ENCODE results near the gene E4F1.

DNA sequence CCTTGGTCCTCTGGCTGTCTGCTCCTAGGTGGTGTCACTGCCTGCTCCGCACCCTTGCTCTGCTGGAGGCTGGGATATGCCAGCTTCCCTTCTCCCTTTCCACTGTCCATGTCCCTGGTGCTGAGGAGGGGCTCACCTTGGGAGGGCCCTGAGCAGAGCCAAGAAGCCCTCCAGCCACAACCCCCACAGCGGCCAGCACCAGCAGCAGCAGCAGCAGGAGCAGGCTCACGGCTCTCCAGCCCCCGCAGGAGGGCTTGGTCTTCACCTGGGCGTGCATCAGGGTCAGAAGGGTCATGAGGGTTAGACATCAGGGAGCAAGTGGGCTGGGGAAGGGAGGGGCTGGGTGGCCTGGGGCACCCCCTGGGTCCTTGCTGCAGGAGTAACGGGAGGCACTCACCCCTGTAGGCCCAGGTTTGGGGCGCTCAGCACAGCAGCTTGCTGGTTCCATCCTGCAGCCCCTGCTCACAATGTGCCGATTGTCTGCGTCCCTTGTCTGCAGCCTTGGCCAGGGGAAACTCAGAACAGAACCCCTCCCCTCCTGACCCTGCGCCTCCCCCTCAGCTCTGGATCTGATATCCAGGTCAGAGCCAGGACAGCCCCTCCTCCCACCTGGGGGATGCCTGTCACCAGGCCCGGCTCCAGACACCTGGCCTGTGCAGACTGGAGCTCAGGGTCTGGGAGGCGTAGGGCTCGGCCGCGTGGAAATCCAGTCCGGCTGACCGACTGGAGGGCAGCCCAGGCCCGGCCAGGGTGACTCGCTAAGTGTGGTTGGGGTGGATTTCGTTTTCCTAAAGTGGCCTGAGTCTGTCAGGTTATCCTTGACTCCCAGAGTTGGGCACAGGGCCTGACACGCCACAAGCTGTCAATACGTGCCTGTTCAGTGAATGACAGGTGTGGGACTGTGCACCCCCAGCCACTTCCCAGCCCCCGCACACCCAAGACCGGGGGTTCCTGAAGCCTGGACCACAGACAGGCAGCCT is 12.7 kb upstream of the E4F1 start, which contains the start of gene BRICD5:
- no peak for TF ChIP-seq ESRRG (CRISPR knock-in tag; IDR thresholded peaks at IDR 0.05)
- TF ChIP-seq, protein P1, sequence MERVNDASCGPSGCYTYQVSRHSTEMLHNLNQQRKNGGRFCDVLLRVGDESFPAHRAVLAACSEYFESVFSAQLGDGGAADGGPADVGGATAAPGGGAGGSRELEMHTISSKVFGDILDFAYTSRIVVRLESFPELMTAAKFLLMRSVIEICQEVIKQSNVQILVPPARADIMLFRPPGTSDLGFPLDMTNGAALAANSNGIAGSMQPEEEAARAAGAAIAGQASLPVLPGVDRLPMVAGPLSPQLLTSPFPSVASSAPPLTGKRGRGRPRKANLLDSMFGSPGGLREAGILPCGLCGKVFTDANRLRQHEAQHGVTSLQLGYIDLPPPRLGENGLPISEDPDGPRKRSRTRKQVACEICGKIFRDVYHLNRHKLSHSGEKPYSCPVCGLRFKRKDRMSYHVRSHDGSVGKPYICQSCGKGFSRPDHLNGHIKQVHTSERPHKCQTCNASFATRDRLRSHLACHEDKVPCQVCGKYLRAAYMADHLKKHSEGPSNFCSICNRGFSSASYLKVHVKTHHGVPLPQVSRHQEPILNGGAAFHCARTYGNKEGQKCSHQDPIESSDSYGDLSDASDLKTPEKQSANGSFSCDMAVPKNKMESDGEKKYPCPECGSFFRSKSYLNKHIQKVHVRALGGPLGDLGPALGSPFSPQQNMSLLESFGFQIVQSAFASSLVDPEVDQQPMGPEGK (CRISPR knock-in tag; IDR thresholded peaks at IDR 0.05; ENCODE audit: borderline replicate concordance), result no peak
- no peak for TF ChIP-seq TOX (CRISPR knock-in tag; IDR thresholded peaks at IDR 0.05; ENCODE audit: borderline replicate concordance)
- no peak for TF ChIP-seq SNAI2 (CRISPR knock-in tag; IDR thresholded peaks at IDR 0.05)
- no peak for TF ChIP-seq ZFP3 (CRISPR knock-in tag; IDR thresholded peaks at IDR 0.05)
- TF ChIP-seq PPARA (CRISPR knock-in tag; IDR thresholded peaks at IDR 0.05; ENCODE audit: borderline replicate concordance), result no peak
- no peak for TF ChIP-seq ZFP30 (CRISPR knock-in tag; IDR thresholded peaks at IDR 0.05)
- TF ChIP-seq, protein P2, sequence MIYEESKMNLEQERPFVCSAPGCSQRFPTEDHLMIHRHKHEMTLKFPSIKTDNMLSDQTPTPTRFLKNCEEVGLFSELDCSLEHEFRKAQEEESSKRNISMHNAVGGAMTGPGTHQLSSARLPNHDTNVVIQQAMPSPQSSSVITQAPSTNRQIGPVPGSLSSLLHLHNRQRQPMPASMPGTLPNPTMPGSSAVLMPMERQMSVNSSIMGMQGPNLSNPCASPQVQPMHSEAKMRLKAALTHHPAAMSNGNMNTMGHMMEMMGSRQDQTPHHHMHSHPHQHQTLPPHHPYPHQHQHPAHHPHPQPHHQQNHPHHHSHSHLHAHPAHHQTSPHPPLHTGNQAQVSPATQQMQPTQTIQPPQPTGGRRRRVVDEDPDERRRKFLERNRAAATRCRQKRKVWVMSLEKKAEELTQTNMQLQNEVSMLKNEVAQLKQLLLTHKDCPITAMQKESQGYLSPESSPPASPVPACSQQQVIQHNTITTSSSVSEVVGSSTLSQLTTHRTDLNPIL (CRISPR knock-in tag; IDR thresholded peaks at IDR 0.05; ENCODE audit: low read depth), result no peak
- TF ChIP-seq ARNTL (CRISPR knock-in tag; IDR thresholded peaks at IDR 0.05; ENCODE audit: borderline replicate concordance, low read depth), result no peak
- TF ChIP-seq, protein P3, sequence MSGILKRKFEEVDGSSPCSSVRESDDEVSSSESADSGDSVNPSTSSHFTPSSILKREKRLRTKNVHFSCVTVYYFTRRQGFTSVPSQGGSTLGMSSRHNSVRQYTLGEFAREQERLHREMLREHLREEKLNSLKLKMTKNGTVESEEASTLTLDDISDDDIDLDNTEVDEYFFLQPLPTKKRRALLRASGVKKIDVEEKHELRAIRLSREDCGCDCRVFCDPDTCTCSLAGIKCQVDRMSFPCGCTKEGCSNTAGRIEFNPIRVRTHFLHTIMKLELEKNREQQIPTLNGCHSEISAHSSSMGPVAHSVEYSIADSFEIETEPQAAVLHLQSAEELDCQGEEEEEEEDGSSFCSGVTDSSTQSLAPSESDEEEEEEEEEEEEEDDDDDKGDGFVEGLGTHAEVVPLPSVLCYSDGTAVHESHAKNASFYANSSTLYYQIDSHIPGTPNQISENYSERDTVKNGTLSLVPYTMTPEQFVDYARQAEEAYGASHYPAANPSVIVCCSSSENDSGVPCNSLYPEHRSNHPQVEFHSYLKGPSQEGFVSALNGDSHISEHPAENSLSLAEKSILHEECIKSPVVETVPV (CRISPR knock-in tag; IDR thresholded peaks at IDR 0.05), result no peak
- TF ChIP-seq, protein P4, sequence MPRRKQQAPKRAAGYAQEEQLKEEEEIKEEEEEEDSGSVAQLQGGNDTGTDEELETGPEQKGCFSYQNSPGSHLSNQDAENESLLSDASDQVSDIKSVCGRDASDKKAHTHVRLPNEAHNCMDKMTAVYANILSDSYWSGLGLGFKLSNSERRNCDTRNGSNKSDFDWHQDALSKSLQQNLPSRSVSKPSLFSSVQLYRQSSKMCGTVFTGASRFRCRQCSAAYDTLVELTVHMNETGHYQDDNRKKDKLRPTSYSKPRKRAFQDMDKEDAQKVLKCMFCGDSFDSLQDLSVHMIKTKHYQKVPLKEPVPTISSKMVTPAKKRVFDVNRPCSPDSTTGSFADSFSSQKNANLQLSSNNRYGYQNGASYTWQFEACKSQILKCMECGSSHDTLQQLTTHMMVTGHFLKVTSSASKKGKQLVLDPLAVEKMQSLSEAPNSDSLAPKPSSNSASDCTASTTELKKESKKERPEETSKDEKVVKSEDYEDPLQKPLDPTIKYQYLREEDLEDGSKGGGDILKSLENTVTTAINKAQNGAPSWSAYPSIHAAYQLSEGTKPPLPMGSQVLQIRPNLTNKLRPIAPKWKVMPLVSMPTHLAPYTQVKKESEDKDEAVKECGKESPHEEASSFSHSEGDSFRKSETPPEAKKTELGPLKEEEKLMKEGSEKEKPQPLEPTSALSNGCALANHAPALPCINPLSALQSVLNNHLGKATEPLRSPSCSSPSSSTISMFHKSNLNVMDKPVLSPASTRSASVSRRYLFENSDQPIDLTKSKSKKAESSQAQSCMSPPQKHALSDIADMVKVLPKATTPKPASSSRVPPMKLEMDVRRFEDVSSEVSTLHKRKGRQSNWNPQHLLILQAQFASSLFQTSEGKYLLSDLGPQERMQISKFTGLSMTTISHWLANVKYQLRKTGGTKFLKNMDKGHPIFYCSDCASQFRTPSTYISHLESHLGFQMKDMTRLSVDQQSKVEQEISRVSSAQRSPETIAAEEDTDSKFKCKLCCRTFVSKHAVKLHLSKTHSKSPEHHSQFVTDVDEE (CRISPR knock-in tag; IDR thresholded peaks at IDR 0.05), result no peak
- no peak for TF ChIP-seq GLIS3 (CRISPR knock-in tag; IDR thresholded peaks at IDR 0.05)
- TF ChIP-seq, protein P5, sequence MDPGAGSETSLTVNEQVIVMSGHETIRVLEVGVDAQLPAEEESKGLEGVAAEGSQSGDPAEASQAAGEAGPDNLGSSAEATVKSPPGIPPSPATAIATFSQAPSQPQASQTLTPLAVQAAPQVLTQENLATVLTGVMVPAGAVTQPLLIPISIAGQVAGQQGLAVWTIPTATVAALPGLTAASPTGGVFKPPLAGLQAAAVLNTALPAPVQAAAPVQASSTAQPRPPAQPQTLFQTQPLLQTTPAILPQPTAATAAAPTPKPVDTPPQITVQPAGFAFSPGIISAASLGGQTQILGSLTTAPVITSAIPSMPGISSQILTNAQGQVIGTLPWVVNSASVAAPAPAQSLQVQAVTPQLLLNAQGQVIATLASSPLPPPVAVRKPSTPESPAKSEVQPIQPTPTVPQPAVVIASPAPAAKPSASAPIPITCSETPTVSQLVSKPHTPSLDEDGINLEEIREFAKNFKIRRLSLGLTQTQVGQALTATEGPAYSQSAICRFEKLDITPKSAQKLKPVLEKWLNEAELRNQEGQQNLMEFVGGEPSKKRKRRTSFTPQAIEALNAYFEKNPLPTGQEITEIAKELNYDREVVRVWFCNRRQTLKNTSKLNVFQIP (CRISPR knock-in tag; IDR thresholded peaks at IDR 0.05; ENCODE audit: borderline replicate concordance, low read depth), result no peak
- TF ChIP-seq OSR1 (CRISPR knock-in tag; IDR thresholded peaks at IDR 0.05), result no peak
